HG03439 (cell line): ENCODE results near the gene MS4A13.
A peak's percentile ranks its signal among the peaks of the same experiment; 100 is the strongest.
"Not testable (repeated sequence)": the region's sequence is repeated elsewhere in the genome, so short reads cannot be mapped to it uniquely, and the experiment has no call there.

ENCODE experiments used
- ATAC-seq: cut with Tn5 transposase; IDR thresholded peaks from one replicate; pipeline ENCODE4 v1.9.1; 2021; ENCODE audit warnings: mild to moderate bottlenecking, moderate library complexity; ENCODE audit not compliant: unreplicated experiment

The MS4A13 gene, protein sequence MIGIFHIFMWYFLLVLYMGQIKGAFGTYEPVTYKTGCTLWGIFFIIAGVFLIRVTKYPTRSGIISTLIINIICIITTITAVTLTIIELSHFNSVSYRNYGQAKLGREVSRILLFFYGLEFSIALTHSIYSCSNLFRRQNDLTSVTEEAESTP

GRCh38 chr11:60515144-60515855 is at the start of gene MS4A13:
MS4A13 (plus strand) TSS chr11:60515392; CDS start chr11:60518084, 2,692 bp downstream.
- ATAC-seq = no peak

- no peak for ATAC-seq
Observed at GRCh38 chr11:60468829-60469228, 46.4 kb upstream of the MS4A13 start.

DNA sequence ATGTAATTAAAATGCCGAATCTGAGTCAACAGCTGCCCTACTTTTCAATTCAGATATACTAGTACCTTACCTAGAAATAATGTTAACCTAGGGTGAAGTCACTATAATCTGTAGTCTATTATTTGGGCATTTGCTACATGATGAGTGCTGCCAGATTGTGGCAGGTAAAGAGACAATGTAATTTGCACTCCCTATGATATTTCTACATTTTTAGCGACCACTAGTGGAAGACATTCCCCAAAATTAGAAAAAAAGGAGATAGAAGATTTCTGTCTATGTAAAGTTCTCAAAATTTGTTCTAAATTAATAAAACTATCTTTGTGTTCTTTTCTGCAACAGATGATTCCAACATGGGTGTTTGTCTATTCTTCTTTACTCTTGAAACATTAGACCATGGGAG is 45.5 kb upstream of the MS4A13 start:
- ATAC-seq = no peak

GRCh38 chr11:60477035-60477445 is 38.2 kb upstream of the MS4A13 start:
- no peak for ATAC-seq

DNA sequence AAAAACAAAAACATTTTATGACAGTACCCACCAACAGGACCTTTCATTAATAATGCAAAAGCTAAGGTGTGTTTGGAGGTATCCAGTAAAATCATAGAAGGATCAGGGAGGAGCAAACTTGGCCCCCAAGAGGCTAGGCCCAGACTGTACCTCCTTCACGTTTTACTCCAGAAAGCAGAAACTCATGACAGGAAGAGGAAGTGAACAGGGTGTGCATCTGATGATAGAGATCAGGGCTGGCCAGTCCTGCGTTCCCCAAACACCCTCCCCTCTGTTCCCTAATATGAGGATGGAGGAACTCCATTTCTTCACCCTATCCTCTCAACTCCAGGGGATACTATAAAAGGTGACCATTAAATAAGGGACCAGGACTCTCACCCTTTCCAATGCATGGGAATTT is 32.8 kb upstream of the MS4A13 start:
- no peak for ATAC-seq

- peak; percentile 96 for ATAC-seq
Observed at GRCh38 chr11:60485987-60486386, 29.2 kb upstream of the MS4A13 start.

- no peak for ATAC-seq
Observed at GRCh38 chr11:60492488-60493009, 22.6 kb upstream of the MS4A13 start, which contains the start of gene MS4A12. MS4A12 (plus strand) TSS chr11:60492778; CDS start chr11:60497319, 4,541 bp downstream.

DNA sequence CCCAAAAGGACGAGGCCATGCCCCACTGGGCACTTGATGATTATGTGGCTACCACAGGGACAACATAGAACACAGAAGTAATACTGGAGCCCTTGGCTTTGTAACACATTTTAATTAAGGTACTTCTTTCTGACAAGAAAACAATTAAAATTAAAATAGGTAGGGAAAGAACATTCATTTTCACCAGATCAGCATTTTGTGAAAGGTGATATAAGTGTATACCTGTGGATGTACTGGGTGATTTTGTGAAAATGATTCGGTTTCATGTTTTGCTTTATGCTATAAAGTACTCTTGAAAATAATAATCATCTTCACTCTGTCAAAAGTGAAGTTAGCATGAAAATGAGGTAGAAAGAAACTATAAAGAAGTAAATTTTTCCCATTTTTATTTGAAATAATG is 21.7 kb upstream of the MS4A13 start:
- no peak for ATAC-seq

GRCh38 chr11:60498399-60498798 is 16.8 kb upstream of the MS4A13 start:
- ATAC-seq = no peak

DNA sequence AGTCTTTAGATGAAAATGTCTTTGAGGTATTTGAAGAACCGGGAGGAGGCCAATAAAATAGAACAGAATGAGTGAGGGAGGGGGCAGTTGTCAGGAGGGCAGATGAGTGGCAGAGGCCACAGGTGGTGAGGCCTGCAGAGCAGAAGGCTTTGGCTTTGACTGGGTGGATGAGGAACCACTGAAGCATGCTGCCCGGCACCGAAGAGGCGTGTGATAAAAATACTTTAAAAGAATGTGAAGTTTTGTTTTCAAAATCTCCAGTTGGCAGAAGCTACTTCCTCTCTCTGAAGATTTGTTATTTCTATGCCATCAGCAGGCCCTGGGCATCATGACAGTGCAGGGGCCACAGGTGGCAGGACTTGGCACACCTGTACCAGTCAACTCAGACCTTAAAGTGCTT is 16.3 kb upstream of the MS4A13 start:
- ATAC-seq = peak; percentile 55

DNA sequence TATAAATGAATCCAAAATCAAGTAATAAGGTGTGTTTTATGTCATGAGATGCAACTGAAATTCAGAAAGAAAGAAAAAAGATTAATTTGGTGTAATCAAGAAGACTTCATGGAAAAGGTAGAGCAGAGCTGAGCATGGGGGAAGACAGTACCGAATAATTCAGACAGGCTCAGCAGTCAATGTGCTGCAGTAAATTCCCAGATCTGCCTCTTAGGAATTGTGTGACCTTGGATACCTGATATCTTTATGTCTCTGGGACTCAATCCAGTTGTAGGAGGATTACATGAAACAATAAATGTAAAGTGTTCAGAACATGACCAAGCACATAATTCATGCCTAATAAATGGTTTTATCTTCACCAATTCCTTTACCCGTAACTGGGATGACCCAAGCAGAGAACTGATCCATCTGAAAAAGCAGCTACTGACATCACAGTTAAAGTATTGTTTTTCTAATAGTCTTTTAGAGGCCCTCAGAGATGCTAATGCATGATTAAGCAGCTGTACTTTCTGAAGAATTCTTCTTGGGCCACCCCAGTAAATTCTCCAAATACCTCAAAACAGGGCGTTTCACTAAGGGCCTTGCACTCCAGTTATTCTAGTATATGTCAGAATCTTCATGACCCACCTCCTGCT is 14.8 kb upstream of the MS4A13 start:
- no peak for ATAC-seq

DNA sequence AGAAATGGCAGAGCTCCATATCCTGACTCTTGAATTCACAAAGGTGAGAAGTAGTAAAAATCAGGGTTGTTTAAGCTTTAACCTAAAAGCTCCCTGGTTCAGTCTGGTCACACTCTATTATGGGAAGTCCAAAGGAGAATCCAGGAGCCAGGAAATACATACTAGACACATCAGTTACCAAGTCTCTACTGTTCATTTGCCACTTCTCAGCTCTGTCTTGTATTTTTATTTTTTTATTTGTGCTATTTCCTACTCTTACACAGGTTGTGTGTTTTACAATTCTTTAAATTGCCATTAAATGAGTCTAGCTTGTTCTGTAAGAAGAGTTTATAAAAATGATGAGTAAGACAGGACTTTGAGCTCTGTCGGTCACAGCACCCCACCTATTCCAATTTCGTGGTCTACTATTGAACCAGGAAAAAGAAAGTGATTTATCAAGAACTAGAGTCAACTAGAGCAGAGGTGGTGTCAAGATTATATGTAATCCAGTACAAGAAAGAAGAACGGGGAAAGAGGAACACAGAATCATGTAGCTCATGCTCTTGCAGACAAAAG is 12.9 kb upstream of the MS4A13 start:
- no peak for ATAC-seq

DNA sequence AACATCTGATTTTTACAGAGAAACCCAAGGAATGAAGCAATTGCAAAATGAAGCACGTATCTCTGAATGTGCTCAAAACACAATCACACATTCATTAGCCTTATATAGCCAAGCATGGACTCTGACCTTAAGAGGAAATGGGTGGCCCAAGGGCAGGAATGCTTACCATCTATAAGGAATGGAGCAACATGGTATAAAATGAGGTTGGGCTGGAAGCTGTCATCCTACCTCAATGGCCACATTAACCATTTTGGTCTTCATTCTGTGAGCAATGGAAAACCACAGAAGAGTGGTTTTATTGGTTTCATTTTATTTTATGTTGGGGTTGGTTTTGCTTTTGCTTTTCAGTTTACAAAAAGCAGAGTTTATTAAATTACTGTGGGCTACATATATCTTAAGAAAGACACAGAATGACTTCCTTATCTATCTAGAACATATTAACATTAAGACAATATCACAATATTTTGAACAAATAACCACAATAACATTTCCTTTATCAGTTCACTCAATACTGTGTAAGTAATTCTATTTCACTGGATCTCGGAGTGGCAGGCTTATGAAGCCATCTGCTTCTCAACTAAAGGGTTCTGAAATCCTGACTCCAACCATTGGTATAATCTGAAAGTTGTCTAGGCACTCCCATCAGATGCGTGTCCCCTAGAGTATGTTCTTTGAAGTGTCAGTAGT is 10.8 kb upstream of the MS4A13 start:
- no peak for ATAC-seq

- ATAC-seq = not testable (repeated sequence)
Observed at GRCh38 chr11:60509609-60510008, 5.6 kb upstream of the MS4A13 start.

GRCh38 chr11:60510209-60510608 is 5.0 kb upstream of the MS4A13 start:
- ATAC-seq = not testable (repeated sequence)

DNA sequence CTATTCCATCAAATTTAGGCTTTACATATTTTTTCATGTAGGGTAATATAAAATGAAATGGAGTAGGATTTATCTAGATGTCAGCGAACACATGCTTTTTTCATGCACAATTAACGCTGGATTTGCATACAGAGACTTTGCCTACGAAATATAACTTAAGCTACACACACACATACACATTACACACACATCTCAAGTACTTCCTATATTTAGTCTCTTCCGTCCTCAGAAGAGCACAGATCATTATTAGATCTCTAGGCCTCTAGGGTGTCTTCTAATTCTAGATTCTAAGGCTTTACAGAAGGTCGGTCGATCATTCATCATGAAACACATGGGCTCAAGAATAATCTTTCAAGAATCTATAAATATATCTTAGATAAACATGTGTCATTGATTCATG is 3.8 kb upstream of the MS4A13 start:
- ATAC-seq = no peak

DNA sequence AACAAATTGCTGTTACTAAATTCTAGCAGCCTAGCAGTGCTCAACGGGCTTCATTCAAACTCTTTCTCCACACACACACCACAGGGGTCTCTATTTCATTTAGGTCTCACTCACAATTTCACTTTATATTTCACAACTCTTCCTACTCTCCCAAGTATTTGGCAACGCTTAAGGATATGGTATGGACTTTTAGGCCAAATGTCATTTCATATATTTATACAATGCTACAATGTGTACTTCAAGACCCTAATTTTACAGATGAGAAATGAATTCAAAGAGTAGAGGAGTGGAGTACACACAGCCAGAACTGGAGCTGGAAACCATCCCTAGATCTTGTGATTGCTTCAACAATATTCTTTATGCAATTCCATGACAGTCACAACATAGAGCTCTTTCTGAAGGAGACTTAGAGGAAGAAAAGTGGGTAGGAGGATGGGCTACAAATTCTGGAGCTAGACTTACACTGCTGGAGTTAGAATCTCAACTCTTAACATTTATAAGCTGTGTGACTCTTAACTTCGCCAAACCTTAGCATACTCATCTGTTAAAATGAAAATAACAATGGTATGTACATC is 2.5 kb upstream of the MS4A13 start:
- no peak for ATAC-seq

DNA sequence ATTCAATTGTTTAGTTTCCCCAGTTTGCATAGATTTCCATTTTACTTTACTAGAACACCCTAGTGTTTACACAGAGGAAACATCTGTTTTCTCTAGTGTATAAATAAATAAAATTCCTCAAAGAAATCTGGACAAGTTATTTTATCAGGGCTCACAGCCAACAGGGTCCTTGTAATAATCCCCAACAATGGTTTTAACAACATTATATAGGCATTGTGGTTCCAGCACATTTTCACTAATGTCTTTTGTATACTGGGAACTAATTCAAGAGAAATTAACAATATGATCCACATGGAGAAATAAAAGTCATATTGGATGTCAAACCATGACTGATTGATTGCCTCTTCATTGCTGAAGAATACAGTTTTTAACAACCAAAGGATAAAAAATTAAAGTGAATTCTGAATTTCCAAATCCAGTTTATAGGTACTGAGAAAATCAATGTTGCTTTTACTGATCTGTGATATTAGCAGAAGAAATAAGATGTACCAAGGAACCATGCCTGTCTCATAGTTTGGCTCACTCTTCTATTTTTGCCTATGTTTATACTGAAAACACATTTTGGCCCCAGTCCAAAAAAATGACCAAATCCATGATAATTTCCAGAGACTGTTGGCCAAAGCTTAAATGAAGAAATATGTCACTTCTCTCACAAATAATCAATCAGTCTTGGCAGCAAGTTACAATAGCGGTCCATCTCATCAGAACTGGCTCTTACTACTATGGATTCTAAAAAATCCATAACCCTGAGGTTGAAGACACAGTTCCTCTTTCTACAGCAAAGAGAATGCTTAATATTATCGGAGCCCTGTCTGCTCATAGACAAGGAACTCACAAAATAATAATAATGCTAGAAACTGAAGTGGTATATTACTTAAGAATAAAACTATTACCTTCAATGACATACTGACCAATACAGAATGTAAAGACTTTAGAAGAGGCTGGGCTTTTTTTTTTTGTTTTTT is 1.4 kb upstream of the MS4A13 start:
- ATAC-seq = no peak

DNA sequence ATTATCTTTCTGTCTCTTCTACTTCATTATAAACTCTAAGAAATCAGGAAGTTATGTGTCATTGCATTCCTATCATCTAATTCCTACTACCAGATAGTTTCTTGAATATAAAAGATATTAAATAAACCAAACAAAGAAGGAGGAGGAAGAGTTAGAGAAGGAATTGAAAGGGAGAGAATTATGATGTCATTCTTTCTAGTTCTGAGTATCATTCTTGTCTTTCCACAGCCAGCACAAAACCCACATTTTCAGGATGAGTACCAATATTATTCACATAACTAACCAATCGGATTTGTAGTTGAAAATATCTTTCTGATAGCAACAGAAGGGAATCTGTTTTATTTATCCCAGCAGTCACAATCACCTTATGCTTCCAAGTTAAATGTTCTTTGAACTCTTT is 13.3 kb downstream of the MS4A13 start:
- no peak for ATAC-seq

DNA sequence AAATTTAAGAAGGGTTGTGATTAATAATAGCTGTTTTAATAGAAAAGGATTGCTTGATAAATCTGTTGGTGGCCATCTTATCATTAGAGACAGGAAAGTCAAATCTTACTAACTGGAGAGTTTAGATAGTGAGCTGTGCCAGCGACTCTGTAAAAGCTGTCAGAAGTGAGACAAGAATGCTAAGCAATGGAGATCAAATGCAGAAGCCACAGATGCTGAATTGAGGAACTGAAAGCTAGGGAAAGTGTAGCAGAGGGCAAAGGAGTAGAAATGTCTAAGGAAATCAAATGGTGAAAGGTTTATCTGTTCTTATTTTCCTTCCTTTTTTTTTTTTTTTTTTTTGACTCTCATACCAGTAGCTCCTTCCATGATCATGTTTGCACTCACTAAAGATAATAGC is 13.7 kb downstream of the MS4A13 start:
- peak; percentile 59 for ATAC-seq
